Central memory CD4-positive, alpha-beta T cell (primary cell): ENCODE results near the gene CILP.
"Not testable (repeated sequence)": the region's sequence is repeated elsewhere in the genome, so short reads cannot be mapped to it uniquely, and the experiment has no call there.

Experiments
- DNase-seq: peaks from one replicate; pipeline ENCODE4 v3.0.0; 2022

Gene CILP

DNA sequence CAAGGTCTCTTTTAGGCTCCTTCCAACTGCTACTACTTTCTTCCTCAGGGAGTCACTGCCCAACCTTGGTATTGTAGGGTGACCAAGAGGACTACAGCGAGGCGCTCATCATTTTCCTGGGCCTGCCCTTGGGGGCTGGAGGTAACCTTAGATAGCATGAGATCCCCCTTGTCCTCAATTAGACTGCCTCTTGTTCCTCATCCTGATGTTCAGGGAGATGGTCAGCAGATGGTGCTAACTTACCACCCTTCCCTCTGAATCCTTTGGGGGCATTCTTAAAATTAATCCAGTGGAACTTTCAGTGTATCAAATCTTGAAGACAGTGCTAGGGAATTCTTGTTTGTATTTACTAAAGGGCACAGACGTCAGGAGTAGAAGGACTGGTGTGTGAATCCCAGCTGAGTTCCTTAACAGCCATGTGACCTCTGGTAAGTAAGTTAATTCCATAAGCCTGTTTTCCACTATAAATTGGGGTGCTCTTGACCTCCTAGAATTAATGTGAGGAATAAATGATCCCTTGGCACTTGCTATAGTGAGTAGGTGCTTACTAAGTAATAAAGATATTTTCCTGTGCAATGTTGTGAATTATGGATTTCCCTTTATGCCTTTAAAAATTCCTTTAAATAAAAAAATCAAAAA lies 22.1 kb downstream of the CILP start:
- DNase-seq: no peak

DNA sequence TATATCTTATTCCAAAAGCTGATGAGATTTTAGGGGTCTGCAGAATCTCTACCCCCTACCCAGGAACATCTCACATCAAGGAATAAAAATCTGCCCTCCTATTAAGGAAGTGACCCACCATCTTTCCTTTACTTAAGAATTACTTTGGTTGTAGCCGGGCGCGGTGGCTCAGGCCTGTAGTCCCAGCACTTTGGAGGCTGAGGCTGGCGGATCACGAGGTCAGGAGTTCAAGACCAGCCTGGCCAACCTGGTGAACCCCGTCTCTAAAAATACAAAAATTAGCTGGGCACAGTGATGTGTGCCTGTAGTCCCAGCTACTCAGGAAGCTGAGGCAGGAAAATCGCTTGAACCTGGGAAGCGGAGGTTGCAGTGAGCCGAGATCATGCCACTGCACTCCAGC lies 22.8 kb downstream of the CILP start:
- DNase-seq: not testable (repeated sequence)

DNA sequence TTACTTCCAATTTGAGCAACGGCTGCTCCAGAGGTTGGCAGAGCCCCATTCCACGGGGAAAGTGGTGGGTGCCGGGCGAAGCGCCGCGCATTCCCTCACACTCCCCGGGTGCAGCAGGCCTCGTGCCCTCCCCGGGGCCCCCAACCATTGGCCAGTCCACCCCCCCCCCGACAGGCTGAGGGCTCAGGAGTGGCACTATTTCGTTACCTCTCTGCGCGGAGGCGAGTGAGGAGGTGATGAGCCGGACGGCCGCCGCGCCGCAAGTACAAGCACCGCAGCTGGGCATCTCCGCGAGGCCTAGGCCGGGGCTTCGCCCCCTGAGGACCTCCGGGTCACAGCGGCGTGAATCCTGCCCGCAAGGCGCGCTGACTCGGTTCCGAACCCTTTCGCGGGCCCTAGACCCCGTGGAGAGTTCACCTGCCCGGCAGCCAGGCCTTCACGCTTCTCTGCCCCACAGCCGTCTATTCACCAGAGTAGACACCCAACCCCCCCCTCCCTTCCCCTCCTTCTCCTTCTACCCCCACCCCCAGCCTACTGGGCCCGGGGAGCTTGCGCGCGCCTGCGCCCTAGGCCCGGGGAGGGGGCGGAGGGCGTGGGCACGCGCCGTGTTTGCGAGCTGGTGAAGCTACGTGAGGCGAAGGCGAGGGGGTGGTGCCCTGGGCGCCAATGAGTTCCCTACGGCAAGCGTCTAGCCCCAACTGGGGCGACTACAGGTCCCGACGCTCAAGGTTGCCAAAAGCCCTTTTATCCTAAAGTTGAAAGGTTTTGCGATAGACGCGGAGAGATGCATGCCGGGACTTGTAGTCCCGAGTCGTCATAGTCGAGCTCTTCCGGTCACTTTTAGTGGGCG lies 26.2 kb downstream of the CILP start, which contains the start of gene CLPX:
CLPX (minus strand) TSS at position 475 of the 850 bp plus-strand sequence; CDS start at position 286, 189 bp downstream.
- DNase-seq: peak; percentile 95

DNA sequence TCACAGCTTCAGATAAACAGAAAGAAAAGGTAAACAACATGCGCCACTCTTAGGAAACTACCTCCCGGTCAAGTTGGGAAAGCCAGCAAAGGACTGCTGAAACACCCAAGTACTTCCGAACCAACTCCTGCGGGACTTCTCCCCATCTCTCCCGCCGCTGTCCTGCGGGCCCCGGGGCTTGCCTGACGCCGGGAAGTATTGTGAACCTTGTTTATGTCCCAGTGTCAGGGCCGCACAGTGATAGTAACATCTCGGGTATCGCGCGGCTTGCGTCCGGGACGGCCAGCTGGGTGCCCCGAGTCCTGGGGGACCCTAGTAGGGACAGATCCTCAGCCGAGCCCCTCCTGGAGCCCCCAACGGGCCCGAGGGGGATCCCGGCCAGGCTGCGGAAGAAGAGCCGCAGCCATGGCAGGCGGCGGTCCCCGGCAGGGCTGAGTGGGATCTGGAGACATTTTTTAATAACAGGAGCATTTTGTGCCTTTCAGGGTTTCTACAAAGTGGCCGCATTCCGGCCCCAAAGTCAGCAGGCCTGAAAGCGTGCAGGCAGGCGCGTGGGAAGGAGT lies 26.9 kb downstream of the CILP start:
- peak; percentile 22 for DNase-seq

DNA sequence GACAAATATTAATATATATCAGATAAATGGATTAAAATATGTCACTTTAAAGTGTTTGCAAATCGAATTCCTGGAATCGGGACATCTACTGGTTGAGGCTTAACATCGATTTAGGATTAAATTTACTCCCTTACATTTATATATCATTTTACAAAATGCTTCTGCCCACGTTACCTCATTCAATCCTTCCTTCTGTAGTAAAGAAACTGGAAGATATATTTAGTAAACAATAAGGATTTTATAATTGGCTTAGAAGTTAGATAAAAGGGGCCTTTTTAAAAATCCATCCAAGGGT lies 27.5 kb downstream of the CILP start:
- no peak for DNase-seq

DNA sequence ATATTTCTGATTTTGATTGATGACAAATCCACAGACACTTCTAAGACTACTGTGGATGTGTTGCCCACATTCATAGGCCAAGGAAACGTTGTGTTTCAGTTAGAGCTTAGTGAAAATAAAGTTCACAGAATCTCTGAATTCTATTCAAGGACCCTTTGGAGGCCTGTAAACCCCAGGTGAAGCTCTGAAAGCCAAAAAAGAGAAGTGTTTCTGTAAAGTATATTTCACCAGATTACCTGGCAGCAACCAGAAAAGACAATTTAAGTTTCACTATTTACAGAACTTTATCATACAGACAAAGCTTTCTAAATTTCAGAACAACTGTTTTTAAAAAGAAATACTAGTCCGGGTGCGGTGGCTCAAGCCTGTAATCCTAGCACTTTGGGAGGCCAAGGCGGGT lies 28.7 kb downstream of the CILP start:
- no peak for DNase-seq

DNA sequence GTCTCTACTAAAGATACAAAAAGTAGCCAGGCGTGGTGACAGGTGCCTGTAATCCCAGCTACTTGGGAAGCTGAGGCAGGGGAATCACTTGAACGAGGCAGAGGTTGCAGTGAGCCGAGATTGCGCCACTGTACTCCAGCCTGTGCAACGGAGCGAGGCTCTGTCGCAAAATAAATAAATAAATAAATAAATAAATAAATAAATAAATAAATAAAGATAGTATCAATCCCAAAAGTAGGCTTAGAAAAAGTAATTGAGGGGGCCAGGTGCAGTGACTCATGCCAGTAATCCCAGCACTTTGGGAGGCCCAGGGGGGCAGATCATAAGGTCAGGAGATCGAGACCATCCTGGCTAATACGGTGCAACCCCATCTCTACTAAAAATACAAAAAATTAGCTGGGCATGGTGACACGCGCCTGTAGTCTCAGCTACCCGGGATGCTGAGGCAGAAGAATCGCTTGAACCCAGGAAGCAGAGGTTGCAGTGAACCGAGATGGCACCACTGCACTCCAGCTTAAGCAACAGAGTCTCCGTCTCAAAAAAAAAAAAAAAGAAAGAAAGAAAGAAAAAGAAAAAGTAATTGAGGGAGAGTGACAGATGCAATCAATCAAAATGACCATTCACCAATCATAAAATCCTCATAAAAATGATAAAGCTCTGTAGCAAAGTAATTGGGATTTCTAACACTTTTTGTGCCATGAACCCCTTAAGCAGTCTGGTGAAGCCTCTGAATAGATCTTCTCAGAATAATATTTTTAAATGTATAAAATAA lies 29.5 kb downstream of the CILP start:
- not testable (repeated sequence) for DNase-seq

DNA sequence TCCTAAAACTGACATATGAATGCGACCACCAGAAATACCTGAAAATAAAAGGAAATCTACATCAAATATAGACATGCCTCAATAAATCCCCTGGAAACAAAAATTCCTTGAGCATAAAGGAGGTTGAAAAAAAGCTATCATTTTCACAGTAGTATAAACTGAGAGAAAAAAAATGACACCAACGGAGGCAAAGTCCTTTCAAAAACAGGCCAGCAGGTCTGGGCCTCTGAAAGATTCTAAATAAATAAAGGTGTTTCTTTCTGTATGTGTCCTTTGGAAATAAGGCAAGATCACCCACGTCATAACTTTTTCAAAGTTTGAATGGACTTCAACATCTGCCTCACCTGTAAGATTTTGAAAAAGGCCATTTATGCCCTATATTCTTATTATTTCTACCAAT lies 31.1 kb downstream of the CILP start:
- DNase-seq: no peak

DNA sequence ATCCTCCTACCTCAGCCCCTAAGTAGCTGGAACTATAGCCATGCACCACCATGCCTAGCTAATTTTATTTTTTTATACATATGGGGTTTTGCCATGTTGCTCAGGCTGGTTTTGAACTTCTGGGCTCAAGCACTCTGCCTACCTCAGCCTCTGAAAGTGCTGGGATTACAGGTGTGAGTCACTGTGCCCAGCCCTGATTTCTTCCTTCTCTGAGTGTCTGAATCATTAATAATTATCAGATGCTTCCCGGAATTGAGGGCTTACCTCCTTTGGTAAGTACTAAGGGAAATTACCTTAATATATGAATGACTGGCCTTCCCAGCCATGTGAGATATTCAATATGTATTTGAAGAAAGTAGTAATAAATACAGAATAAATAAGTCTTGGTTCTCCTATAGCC lies 33.4 kb downstream of the CILP start:
- DNase-seq: no peak

DNA sequence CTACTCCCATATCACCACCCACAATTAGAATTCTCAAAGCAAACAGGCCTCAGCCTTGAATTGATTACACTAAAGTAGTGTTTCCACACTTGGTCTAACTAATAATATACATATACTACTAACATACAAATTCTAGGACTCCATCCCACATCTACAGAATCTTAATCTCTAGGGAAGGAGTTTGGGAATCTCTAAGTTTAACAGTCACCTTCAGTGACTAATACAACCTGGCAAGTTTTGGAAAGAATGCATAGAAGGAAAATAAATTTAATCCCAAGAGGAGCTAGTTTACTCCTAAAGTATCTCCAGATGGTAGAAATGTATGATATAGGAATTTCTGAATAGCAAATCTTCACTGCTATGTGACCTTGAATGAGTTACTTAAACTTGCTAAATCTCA lies 35.2 kb downstream of the CILP start:
- DNase-seq: no peak

DNA sequence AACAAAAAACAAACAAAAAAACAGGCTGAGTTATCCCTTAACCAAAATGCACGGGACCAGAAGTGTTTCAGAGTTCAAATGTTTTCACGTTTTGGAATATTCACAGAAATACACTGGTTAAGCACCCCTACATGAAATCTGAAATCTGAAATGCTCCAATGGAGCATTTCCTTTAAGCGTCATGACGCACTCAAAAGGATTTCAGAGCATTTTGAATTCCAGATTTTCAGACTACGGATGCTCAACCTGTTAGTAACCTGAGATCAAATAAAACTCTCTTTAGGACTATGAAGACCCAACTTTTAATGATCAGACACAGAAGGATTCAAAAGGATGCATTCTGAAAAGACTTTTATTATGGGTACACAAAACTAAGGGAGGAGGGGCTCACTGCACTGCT lies 35.8 kb downstream of the CILP start:
- DNase-seq: no peak

DNA sequence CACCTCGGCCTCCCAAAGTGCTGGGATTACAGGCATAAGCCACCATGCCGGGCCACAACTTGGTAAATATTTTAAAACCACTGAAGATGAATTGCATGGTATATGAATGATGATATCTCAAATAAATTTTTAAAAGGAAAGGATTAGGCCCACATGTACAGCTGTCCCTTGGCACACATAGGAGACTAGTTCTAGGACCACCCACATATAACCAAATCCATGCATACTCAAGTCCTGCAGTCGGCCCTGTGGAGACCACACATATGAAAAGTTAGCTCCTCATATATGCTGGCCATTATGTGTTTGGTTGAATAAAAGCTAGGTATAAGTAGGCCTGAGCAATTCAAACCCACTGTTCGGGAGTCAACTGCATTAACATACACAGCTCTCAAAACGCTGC lies 36.8 kb downstream of the CILP start:
- DNase-seq: no peak

DNA sequence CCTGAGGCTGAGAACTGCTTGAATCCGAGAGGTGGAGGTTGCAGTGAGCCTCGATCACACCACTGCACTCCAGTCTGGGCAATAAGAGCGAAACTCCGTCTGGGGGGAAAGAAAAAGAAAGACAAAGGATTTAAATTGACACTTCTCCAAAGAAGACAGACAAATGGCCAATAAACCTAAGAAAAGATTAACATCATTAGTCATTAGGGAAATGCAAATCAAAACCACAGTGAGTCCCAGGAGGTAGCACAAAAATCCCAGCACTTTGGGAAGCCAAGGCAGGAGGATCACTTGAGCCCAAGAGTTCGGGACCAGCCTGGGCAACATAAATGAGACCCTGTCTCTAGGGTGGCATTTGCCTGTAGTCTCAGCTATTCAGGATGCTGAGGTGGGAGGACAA lies 38.7 kb downstream of the CILP start:
- no peak for DNase-seq

DNA sequence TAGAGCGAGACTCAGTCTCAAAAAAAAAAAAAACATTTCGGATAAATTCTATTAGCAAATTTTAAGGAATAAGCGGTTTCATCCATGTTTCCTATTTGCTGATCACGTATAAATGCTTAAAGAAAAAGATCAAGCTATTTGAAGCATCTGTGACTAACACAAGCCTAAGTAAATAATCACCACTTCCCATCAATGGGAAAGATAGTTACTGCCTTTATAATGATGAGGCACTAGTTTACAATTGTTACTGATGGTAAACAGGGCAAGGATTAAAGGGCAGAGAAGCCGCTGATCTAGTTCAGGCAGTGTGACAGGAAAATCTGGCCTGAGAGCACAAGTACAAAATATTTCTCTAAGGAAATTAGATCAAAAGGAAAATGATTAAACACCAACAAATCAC lies 39.8 kb downstream of the CILP start:
- DNase-seq: no peak

DNA sequence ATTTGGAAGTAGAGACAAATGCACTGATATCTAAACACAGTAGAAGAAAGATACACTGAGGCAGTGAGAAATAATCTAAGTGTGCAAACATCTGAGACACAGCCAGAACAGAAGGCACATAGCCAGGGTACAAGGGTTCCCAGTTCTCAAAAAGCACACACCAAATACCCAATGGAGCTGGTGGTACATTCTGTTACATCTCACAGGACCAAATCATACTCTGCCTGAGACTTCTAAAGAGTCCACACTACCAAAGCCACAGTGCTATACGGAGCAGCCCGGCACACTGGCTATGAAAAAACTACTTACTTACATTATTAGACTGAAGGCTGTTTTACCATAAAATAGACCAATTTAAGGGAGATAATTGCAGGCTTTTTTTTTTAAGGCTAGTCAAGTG lies 45.4 kb downstream of the CILP start:
- DNase-seq: no peak

DNA sequence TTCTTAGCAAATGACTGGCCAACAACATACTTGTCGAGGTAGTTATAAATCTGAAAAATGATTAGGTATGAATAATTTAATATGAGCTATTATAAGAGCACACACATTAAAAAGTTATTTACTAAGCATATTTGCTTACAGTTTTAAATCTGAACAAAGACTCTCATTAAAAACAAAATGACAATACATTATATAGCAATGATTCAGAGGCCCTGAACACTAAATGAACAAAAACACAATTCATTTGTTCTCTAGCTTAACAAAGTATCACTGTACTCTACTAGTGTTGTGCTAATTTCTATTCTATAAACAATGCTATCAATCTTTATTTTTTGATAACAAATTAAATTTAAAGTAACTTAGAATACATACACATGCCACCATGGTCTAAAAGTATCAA lies 47.1 kb downstream of the CILP start:
- DNase-seq: no peak

DNA sequence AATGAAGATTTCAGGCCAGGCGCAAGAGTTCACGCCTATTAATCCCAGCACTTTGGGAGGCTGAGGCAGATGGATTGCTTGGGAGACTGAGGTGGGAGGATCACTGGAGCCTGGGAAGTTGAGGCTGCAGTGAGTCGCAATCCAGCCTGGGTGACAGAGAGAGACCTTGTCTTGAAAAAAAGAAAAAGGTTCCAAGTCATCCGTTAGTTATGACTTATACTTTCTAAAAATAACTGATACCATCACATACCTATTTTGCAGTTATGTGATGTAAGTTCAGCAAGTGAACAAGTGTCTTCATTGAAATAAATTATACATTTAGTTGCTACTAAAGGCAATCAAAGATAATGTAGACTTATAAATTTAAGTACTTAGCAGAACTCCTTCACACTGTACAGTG lies 48.2 kb downstream of the CILP start:
- DNase-seq: no peak

DNA sequence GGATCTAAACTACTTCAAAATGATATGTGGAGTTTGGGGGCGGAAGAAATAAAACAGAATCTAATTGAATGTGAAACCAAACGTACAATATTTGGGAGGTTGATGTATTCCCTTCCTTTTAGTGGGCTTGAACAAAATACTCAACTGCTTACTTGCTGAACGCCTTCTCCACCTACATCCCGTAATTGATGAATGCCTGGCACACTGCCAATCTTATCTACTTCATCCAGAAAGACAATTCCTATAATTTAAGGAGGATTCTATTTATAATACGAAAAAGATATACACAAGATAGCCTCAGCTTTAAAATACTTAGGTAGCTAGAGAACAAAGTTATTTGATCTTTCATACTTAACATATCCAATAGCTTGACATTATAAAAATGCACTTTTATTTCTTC lies 54.6 kb downstream of the CILP start:
- no peak for DNase-seq

DNA sequence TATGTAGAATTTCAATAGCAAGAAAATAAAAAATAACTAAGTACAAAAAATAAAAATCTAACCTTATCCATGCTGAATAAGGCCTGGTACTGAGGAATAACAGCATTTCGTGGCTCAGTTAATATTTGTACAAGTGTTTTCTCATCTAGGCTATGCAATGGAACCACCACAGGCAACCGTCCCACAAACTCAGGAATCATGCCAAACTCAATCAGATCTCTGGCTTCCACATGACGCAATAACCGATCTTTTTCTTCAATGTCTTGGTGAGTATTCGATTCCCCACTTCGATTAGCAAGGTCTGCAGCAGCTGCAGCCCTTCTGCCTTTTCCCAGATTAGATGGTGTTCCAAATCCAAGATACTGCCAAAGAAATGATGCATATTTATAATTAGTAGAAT lies 56.6 kb downstream of the CILP start:
- no peak for DNase-seq

DNA sequence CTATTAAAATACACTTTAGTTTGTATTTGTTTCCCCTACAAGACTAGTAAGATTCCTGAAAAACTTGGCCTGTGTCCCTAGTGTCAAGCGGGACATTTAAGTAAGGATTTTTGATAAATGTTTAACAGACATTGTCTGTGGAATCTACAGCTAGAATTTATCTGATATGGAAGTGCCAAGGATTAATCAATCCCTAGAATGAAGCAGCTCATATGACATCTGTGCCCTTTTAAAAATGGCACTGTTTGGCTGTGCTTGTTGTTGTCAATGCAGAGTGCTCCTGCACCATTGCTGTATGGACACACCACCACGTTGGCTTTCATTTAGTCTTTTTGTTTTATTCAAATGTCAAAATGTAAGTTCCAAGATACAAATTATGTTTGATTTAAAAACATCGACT lies 63.4 kb downstream of the CILP start:
- no peak for DNase-seq

DNA sequence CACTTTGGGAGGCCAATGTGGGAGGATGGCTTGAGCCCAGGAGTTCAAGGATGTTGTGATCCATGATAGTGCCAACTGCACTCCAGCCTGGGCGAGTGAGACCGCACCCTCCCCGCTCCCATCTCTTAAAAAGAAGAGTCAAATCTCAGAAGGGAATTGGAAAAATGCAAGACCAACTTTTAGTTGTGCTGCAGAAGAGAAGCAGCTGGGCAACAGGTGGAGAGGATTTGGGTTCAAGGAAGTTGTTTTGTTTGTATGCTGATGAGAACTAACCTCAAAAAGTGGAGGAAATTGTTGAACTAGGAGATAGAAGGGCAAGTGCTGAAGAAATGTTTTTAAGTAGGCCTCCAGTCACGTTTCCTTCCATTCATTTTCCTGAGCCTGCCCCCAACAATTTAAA lies 64.8 kb downstream of the CILP start:
- no peak for DNase-seq
